Measurements from ENCODE around the gene SERF2. TPM values are rescaled to one million over a fixed set of nuclear protein-coding genes. Genes with fewer than 3 reads are reported as not detected.
A peak's percentile ranks its signal among the peaks of the same experiment; 100 is the strongest.
"Not testable (repeated sequence)": the region's sequence is repeated elsewhere in the genome, so short reads cannot be mapped to it uniquely, and the experiment has no call there.

Gene SERF2
- 100 to 1,000 TPM; 521 to 550 TPM for total RNA-seq

DNA sequence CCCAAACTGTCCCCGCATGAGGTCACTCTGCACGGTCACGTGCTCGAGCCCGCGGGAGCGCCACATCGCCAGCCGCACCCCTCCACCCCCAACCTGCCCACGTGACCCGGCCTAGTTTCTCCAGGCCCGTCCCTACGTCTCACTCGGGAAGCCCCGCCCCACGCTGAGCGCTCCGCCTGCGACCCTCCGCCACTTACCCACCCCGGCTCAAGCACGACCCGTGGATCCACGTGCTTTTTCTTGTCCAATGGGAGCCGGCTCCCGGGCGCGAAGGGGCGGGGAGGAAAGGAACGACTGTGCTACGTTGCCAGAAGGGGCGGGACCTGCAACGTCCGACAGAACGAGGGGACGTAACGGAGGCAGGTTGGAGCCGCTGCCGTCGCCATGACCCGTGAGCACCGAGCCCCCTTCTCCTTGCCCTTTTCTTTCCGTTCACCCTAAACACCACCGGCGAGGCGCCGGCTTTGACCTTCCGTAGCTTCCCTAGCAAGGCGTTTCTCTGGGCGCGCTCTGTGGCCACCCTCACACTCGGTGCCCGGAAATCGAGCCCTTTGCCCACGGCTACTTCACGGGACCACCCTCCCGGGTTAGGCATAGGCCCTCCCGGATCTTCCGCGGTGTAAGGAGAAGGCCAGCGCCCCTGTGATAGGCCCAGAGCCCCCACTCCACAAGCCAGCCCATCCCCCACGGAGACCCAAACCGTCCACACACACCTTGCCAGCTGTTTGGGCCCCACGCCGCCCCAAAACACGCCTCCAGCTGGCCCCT lies at the start of gene SERF2:
Gene SERF2, plus strand, starts transcription at position 328 of the 768 bp plus-strand sequence. Its CDS starts 57 bp downstream, at position 385.
- peak within 1 kb of the TSS; percentile 97 for H3K27ac Mint-ChIP-seq
- H3K4me1 Mint-ChIP-seq, result peaks cover 29% of the 10 kb centered on the region
- H3K4me3 Mint-ChIP-seq, result peak within 1 kb of the TSS; percentile 97
- no peaks in the 10 kb centered on the region for H3K27me3 Mint-ChIP-seq
- H3K9me3 Mint-ChIP-seq, result no peaks in the 10 kb centered on the region
- peak; percentile 95 for ATAC-seq (replicated peaks)
- H3K36me3 Mint-ChIP-seq (ENCODE audit: low read depth), result peaks cover 54% of the 10 kb centered on the region

GRCh38 chr15:43746245-43746902 lies 45.7 kb upstream of the SERF2 start, which contains the start of gene PDIA3:
Gene PDIA3 (plus strand): TSS chr15:43746438. CDS start chr15:43746540, 102 bp downstream.
- not testable (repeated sequence) for H3K9me3 Mint-ChIP-seq, H3K4me1 Mint-ChIP-seq, H3K27me3 Mint-ChIP-seq
- H3K36me3 Mint-ChIP-seq (ENCODE audit: low read depth), result peaks cover 48% of the 10 kb centered on the region
- peak within 1 kb of the TSS; percentile 98 for H3K4me3 Mint-ChIP-seq
- ATAC-seq (replicated peaks), result peak; percentile 91
- H3K27ac Mint-ChIP-seq, result peak within 1 kb of the TSS; percentile 92

GRCh38 chr15:43746903-43747309 lies 45.2 kb upstream of the SERF2 start:
- not testable (repeated sequence) for H3K4me1 Mint-ChIP-seq, H3K27me3 Mint-ChIP-seq, H3K9me3 Mint-ChIP-seq
- H3K27ac Mint-ChIP-seq, result peak overlapping the region; percentile 92
- peaks cover 53% of the 10 kb centered on the region for H3K36me3 Mint-ChIP-seq (ENCODE audit: low read depth)
- H3K4me3 Mint-ChIP-seq, result peak overlapping the region; percentile 98
- peak; percentile 48 for ATAC-seq (replicated peaks)

DNA sequence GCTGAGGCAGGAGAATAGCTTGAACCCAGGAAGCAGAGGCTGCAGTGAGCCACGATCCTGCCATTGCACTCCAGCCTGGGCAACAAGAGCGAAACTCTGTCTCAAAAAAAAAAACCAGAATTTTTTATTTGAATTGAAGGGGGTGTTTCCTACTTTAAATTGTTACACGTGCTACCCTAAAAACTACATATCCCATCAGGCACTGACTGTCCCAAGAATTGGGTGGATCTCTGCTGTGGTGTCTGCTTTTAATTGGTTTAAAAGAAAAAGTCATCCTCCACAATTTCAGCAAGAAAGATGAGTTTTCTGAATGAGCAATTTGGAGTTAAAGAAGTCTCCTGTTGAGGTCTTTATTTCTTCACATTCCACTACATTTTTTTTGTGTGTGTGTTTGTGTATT lies 43.7 kb upstream of the SERF2 start:
- Mint-ChIP-seq H3K27ac (peak overlapping the region; percentile 92), H3K36me3 (ENCODE audit: low read depth) (peaks cover 68% of the 10 kb centered on the region), H3K4me3 (peak overlapping the region; percentile 98), H3K9me3 (no peaks in the 10 kb centered on the region), H3K27me3 (no peaks in the 10 kb centered on the region), H3K4me1 (peaks cover 13% of the 10 kb centered on the region)
- no peak for ATAC-seq (replicated peaks)

GRCh38 chr15:43749690-43750345 lies 42.3 kb upstream of the SERF2 start:
- H3K27me3 Mint-ChIP-seq, result no peaks in the 10 kb centered on the region
- no peaks in the 10 kb centered on the region for H3K9me3 Mint-ChIP-seq
- H3K4me3 Mint-ChIP-seq, result peak overlapping the region; percentile 98
- ATAC-seq (replicated peaks), result peak; percentile 37
- H3K27ac Mint-ChIP-seq, result peak overlapping the region; percentile 68
- H3K4me1 Mint-ChIP-seq, result peaks cover 13% of the 10 kb centered on the region
- H3K36me3 Mint-ChIP-seq (ENCODE audit: low read depth), result peaks cover 82% of the 10 kb centered on the region

- no peak for ATAC-seq (replicated peaks)
- H3K27me3 Mint-ChIP-seq, result no peaks in the 10 kb centered on the region
- no peaks in the 10 kb centered on the region for H3K9me3 Mint-ChIP-seq
- peak overlapping the region; percentile 98 for H3K4me3 Mint-ChIP-seq
- H3K27ac Mint-ChIP-seq, result no peak overlapping the region
- peaks cover 96% of the 10 kb centered on the region for H3K36me3 Mint-ChIP-seq (ENCODE audit: low read depth)
- peaks cover 13% of the 10 kb centered on the region for H3K4me1 Mint-ChIP-seq
Observed at GRCh38 chr15:43751885-43752284, 40.2 kb upstream of the SERF2 start.

DNA sequence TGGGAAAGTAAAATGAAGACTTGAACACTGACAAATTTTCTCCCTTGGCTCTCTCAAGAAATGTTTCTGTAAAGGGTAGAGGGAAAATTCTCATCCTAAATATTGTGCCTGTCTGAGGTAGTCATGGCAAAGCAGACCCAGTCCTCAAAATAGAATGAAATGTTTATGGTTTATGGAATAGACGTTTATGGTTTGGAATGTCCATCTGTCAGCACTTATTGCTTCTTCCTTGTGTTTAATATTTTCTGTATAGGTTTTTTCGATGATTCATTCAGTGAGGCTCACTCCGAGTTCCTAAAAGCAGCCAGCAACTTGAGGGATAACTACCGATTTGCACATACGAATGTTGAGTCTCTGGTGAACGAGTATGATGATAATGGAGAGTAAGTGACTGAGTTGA lies 29.3 kb upstream of the SERF2 start:
- H3K27ac Mint-ChIP-seq, result no peak overlapping the region
- no peak overlapping the region for H3K4me3 Mint-ChIP-seq
- H3K36me3 Mint-ChIP-seq (ENCODE audit: low read depth), result peaks cover 100% of the 10 kb centered on the region
- no peaks in the 10 kb centered on the region for H3K9me3 Mint-ChIP-seq
- ATAC-seq (replicated peaks), result no peak
- no peaks in the 10 kb centered on the region for H3K4me1 Mint-ChIP-seq
- H3K27me3 Mint-ChIP-seq, result no peaks in the 10 kb centered on the region

DNA sequence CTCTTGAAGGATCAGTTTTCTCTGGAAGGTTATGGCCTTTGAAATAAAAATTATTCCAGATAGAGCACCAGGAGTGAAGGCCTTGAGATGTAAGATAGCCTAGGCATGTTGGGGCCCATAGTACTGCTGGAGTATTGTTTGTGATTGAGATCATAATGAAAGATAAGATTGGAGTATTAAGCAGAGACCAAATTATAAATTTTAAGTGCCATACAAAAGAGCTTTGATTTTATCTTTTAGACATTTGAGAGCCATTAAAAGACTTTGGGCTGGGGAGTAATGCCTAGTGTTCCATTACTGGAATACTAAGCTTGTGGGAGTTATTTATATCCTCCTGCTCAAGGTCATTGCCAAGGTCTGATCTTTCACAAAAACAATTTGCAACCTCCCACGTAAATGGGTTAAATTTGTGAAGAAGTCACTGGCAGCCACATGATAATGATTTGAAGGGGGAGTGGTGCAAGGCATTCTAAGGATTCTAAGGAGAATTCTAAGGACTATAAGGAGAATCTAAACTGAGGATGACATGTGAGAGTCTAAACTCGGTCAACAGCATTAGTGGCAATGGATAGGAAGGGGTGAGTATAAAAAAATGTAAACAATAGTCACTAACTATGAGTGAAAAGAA lies 28.2 kb upstream of the SERF2 start:
- Mint-ChIP-seq H3K9me3 (no peaks in the 10 kb centered on the region), H3K36me3 (ENCODE audit: low read depth) (peaks cover 100% of the 10 kb centered on the region), H3K4me3 (no peak overlapping the region), H3K27ac (peak overlapping the region; percentile 61), H3K27me3 (no peaks in the 10 kb centered on the region), H3K4me1 (no peaks in the 10 kb centered on the region)
- ATAC-seq (replicated peaks), result no peak

DNA sequence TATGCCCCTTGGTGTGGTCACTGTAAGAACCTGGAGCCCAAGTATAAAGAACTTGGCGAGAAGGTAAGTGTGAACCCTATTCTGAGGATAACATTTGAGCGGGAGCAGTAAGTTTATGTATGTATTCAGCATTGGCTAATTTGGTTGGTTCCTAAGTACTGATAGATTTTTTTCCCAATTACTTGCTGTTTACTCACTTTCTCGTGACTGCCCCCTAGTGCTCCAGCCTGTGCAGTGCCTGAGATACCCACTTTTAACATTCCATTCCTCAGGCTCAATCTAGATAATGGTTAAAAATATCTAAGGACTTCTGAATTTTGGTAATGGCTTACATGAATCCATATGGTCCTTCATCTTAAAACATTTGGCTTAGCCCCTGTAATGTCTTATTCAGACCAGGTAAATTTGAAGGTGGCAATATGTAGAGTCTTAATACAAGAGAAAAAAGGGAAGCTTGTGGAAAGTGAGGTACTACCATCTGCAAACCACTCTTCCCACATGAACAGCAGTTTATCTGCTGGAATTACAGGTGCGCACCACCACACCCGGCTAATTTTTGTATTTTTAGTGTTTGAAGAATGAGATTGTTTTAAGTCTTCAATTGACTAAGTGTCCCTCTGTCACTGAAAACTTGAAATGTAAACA lies 22.4 kb upstream of the SERF2 start:
- Mint-ChIP-seq H3K36me3 (ENCODE audit: low read depth) (peaks cover 100% of the 10 kb centered on the region), H3K27me3 (no peaks in the 10 kb centered on the region), H3K27ac (no peak overlapping the region), H3K4me3 (no peak overlapping the region), H3K9me3 (no peaks in the 10 kb centered on the region), H3K4me1 (no peaks in the 10 kb centered on the region)
- ATAC-seq (replicated peaks), result peak; percentile 62

DNA sequence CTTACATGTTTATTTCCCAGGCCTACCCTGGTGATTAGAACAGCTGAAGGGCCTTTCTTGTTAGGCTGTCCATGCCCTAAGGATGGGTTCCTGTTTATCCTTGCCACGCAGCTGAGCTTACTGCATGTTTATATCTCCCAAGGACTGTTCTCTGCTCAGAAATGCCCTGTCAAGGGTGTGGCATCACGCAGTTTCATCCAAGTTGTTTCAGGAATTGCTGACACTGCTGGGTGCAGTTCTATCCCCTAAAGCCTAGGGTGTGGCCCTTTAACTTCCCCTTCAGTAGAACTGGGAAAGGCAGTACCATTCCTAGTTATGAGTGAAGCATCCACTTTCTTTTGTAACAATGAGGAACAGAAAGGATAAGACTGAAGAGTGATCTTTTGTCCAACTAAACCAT lies 20.3 kb upstream of the SERF2 start:
- ATAC-seq (replicated peaks), result no peak
- Mint-ChIP-seq H3K9me3 (no peaks in the 10 kb centered on the region), H3K27ac (no peak overlapping the region)

DNA sequence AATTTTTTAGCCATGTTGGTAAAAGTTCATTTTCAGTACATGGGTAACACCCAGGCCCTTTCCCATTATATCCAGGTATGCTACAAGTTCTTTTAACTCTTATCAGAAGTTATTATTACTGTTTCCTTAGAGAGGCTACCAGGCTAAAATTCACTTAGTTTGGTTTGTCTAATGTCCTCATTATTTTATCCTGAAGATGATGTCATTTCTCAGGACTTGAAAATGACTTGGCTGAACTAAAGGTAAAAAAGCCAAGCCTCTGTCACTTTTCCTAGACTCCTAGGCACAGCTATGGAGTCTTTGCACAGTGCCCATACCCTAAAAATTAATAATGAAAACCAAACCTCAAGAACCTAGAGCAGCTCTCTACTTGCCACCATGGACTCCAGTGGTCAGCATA lies 19.5 kb upstream of the SERF2 start:
- no peak overlapping the region for H3K27ac Mint-ChIP-seq
- ATAC-seq (replicated peaks), result no peak
- H3K9me3 Mint-ChIP-seq, result no peaks in the 10 kb centered on the region
- peaks cover 72% of the 10 kb centered on the region for H3K36me3 Mint-ChIP-seq (ENCODE audit: low read depth)
- H3K4me3 Mint-ChIP-seq, result no peak overlapping the region
- H3K27me3 Mint-ChIP-seq, result no peaks in the 10 kb centered on the region
- H3K4me1 Mint-ChIP-seq, result no peaks in the 10 kb centered on the region

More for the DNA sequence above, 20.3 kb upstream of the SERF2 start:
- Mint-ChIP-seq H3K27me3 (no peaks in the 10 kb centered on the region), H3K36me3 (ENCODE audit: low read depth) (peaks cover 80% of the 10 kb centered on the region), H3K4me1 (no peaks in the 10 kb centered on the region), H3K4me3 (no peak overlapping the region)

DNA sequence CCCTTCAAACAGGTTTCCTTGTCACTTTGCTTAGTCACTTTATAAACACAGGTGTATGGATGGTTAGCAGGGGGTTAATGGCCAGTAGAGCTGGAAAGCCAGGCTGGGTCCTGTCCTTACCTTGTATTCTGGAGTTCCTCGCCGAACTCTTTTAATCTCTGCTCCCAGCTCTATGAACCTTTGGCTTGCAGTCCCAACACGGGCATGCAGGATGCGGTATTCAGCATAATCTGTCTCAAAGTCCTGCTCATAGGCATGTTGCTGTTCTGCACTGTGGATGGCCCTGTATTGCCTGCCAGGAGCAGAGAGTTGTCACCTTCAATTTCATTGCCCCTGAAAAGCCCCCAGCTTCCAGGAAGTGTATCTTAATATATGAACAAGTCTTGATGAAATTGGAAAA lies 18.1 kb upstream of the SERF2 start:
- no peak for ATAC-seq (replicated peaks)
- Mint-ChIP-seq H3K4me3 (no peak overlapping the region), H3K4me1 (peaks cover 4% of the 10 kb centered on the region), H3K27me3 (no peaks in the 10 kb centered on the region), H3K36me3 (ENCODE audit: low read depth) (peaks cover 58% of the 10 kb centered on the region), H3K27ac (no peak overlapping the region), H3K9me3 (no peaks in the 10 kb centered on the region)

DNA sequence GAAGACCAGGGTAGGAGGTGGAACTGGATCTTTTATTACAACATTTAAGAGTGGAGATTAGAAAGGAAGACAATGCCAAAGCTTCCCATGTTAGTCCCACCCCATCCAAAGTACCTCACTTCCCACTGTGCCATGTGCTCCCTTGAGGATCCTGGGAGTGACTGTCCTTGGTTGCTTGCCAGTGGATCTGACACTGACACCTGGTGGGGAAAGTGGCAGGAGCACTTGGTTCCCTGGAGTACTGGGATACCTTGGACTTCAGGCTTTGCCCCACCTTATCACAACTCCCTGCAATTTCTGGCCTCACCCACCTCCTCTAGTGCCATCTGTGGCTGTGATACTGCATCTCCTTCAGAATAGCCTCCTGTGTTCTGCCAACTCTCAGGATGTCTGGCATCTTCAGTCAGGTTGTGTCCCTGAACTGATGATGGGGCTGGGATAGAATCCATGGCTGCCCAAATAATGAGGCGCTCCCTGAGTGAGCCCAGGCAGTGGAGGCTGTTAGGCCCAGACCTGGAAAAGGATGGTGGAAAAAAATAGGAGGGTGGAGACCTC lies 16.6 kb upstream of the SERF2 start:
- peak overlapping the region; percentile 86 for H3K4me3 Mint-ChIP-seq
- no peaks in the 10 kb centered on the region for H3K27me3 Mint-ChIP-seq
- no peak overlapping the region for H3K27ac Mint-ChIP-seq

More for the DNA sequence above, 16.6 kb upstream of the SERF2 start:
- H3K36me3 Mint-ChIP-seq (ENCODE audit: low read depth), result peaks cover 43% of the 10 kb centered on the region
- H3K9me3 Mint-ChIP-seq, result no peaks in the 10 kb centered on the region
- peaks cover 6% of the 10 kb centered on the region for H3K4me1 Mint-ChIP-seq
- no peak for ATAC-seq (replicated peaks)

Data from activated T-helper 17 cell treated with anti-CD3 and anti-CD28 coated beads, Interleukin-2, amount 50 U/mL, for 72 hours (primary cell).